GM18499 (cell line): ENCODE data around the gene HNRNPUL2.

ENCODE experiments used
- ATAC-seq: cut with Tn5 transposase; IDR thresholded peaks from one replicate; pipeline ENCODE4 v1.9.1; 2021; ENCODE audit warnings: moderate number of reproducible peaks; ENCODE audit not compliant: insufficient read depth, unreplicated experiment

Gene HNRNPUL2

DNA sequence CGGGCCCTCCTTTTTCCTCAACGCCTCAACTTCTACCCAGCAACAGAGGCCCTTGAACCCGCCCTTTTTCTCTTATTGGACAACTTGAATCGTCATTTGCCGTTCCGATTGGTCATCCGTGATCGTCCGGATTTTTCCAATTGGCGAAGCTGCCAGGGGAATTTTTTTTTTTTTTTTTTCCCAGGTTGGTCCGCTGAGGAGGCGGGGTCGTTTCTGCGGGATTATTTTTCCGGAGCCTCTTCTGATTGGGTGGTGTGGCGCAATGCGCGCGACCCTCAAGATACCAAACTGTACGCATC is 564 bp upstream of the HNRNPUL2 start:
- peak; percentile 38 for ATAC-seq

- no peak for ATAC-seq
These were observed 417 bp downstream of the HNRNPUL2 start for GRCh38 chr11:62726915-62727164.

DNA sequence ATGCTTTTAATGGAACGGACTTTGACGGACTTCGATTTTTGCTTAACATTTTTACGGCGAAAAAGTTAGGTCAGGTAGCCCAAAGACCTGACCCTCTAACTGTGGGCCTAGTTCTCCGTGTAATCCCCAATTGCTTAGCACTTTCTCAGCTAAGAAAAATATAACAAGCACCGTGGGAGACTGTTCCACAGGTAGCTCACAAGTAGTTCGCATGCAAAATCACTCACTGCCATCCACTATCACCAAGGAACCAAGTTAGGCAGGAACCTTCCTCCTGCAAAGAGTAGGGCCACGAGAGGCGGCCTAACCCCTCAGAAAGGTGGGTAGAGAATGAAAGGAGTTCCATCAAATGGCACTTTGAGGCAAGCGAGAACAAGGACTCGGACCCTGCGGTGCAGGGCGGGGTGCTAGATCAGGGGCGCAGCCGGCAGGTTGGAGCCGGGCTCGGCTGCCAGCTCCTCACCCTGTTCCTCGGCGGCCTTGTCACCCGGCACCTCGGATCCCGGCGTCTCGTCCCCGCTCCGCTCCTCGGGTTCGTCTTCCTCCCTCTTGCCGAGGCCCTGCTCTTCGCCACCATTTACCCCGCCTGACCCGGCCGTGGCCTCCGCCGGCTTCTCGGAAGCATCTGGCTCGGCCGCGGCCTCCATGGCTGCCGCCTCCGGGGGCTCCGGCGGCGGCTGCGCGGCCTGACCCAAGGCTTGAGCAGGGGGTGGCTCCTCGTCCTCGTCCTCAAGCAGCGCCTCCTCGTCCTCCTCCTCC is 922 bp downstream of the HNRNPUL2 start:
- no peak for ATAC-seq

- ATAC-seq = no peak
These were observed 1.6 kb downstream of the HNRNPUL2 start for GRCh38 chr11:62725646-62726045.

DNA sequence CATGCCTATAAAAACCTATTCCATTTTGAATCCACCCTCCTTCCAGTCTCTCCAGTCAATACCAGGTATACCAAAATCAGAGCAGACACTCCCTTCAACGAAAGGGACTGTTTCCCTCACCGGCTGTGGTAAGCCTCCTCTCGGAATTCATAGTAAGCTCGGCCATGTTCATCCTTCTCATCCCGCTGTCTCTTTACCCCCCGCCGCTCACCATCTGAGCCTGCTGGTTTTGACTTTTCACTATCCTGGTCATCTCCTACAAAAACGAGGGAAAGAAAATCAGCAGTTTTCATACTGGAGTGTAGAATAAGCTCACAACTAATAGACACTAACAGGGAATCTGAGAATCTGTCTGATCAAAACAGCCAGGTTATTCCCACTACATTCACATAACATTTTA is 3.1 kb downstream of the HNRNPUL2 start:
- no peak for ATAC-seq

DNA sequence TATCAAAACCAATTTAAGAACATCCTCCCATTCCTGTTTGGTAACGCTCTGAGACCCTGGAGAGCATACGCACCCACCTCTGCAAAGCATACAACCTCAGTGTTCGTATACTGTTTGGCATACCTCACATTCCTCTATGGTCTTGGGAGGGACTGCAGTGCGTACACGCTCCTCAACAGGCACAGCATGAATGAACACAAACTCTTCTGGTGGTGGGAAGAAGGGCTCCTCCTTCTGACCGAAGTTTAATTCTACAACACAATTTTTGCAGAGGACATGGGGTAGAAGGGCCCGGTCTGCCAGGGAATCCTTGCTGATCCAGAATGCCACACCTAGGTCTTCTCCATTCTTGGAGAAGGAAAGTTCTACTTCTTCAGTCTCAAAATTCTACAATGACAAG is 5.3 kb downstream of the HNRNPUL2 start:
- ATAC-seq = no peak

- ATAC-seq = no peak
These were observed 7.8 kb downstream of the HNRNPUL2 start for GRCh38 chr11:62719302-62719978.

- no peak for ATAC-seq
These were observed 10.4 kb downstream of the HNRNPUL2 start for GRCh38 chr11:62716816-62717215.

- no peak for ATAC-seq
These were observed 11.1 kb downstream of the HNRNPUL2 start for GRCh38 chr11:62716206-62716605.

- ATAC-seq = no peak
These were observed 11.8 kb downstream of the HNRNPUL2 start for GRCh38 chr11:62715150-62716130.

DNA sequence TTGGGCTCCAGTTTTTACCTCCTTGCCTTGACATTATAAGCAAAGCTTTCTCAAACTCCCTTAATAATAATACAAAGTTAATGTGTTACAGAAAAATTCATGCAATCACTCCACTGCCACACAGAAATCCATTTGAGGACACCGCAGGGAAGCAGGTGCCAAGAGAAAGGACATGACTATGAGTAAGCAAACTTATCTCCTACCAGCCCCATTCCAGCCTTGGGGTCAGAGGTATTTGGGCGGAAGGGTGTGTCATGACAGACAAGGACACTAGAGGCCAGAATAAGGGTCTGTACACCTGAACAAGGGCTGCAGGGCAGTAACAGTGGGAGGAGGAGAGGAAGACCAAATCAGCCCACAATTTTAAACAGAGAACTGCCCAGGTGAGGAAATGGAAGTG is 13.9 kb downstream of the HNRNPUL2 start:
- ATAC-seq = no peak

DNA sequence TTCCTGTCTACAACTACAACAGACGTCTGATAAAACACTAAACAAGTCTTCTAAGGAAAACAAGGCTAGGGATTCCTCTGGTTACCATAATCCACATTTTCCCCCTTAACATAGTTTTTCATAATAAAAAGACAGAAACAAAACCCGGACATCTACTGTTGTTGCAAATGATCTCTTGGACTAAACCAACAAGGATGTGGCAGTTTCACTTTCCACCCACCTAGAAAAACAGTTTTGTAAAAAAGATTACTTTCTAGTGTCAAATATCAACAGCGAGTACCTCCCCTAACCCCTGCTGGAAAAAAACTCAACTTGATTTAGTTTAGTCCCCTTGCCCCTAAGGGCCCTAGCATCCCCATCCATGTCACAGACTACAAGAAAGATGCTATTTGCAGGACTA is 14.4 kb downstream of the HNRNPUL2 start:
- no peak for ATAC-seq

- ATAC-seq = no peak
These were observed 14.9 kb downstream of the HNRNPUL2 start for GRCh38 chr11:62712276-62712812.

GRCh38 chr11:62710001-62710345 is 17.3 kb downstream of the HNRNPUL2 start:
- no peak for ATAC-seq

- ATAC-seq = peak; percentile 46
These were observed 17.8 kb downstream of the HNRNPUL2 start for GRCh38 chr11:62709247-62710000.

GRCh38 chr11:62708793-62709192 is 18.5 kb downstream of the HNRNPUL2 start:
- ATAC-seq = no peak

DNA sequence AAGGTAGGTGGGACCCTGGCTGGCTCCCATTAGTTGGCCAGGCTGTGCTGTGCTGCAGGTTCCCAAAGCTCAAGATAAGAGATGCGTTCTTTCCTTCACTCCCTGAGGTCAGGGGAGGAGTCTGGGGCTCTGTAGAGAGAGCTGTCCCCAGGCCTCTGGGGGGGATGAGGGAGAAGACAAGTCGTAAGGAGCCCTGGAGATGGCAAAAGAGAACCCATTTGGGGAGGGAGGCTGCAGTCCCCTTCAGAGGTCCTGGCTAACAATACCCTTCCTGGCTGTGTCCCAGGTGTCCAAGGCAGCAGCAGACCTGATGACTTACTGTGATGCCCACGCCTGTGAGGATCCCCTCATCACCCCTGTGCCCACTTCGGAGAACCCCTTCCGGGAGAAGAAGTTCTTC is 18.9 kb downstream of the HNRNPUL2 start:
- no peak for ATAC-seq

- no peak for ATAC-seq
These were observed 19.9 kb downstream of the HNRNPUL2 start, which contains the start of the genes BSCL2 and GNG3 for GRCh38 chr11:62707277-62707861. BSCL2 (minus strand) TSS chr11:62707424; CDS start chr11:62707195, 229 bp downstream. GNG3 (plus strand) TSS chr11:62707676; CDS start chr11:62708296, 620 bp downstream.

GRCh38 chr11:62706850-62707247 is 20.4 kb downstream of the HNRNPUL2 start:
- no peak for ATAC-seq
